Dedifferentiated amniotic fluid mesenchymal stem cell (primary cell): ENCODE measurements around the gene HPDL.

Experiments
- DNase-seq: peaks from one replicate; pipeline ENCODE4 v3.0.0-alpha.2; 2016; ENCODE audit errors: extremely low spot score

Gene HPDL

DNA sequence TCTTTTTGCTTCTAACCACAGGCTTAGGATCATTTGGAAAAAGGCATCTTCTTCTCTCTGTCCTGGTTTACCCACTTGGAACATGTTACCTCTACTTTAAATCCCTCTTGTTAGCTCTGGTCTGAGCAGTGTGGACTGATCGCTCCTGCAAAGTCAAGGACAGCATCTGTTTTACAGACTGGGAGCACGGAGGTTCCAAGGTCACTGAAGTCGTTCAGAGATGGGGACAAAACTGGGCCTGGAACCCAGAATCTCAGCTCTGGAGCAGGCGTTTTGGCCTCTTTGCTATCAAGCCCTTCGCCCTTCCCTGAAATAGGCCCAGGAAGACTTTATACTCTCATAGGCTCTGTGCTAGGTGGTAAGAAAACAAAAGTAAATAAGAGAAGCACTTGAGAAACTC lies 24.8 kb downstream of the HPDL start:
- DNase-seq, result no peak

DNA sequence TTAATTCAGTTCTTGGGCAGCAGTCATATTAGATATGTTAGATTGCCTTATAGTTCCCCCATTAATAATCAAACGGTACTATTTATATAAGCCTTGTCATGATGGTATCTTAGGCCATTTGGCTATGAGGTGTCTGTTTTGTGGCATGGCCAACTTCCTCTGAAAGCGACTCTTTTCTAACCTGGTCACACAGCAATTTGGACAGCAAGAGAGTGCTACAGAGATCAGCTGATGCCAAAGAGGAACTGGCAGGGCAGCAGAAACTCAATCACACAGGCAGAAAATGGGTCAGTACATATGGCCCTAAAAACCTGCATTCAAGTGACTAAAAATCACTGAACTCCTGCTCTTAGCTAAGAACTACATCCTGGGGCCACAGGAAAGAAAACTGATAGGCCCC lies 27.0 kb downstream of the HPDL start:
- no peak for DNase-seq

- DNase-seq, result no peak
Measured at GRCh38 chr1:45354838-45355237, 28.1 kb downstream of the HPDL start.

DNA sequence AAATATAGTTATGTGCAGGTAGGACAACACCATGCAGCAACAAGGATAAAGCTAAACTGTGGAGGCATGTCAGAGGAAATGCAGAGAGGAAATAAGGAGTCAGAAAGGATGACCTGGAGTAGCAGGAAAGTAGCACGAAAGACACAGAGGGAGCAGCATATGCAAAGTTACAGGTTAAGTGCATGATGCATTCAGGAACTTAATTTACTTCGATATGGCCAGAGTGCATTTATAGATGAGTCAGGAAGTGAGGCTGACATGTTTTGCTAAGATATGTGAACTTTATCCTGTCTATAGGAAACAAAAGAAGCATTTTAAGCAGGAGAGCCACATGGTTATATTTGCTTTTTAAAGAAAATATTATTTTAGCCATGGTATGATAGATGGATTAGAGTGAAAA lies 29.0 kb downstream of the HPDL start:
- DNase-seq, result no peak

- no peak for DNase-seq
Measured at GRCh38 chr1:45356186-45356585, 29.5 kb downstream of the HPDL start.

GRCh38 chr1:45359882-45360513 lies 33.3 kb downstream of the HPDL start:
- DNase-seq, result peak; percentile 86

- peak; percentile 53 for DNase-seq
Measured at GRCh38 chr1:45360981-45361380, 34.3 kb downstream of the HPDL start.

DNA sequence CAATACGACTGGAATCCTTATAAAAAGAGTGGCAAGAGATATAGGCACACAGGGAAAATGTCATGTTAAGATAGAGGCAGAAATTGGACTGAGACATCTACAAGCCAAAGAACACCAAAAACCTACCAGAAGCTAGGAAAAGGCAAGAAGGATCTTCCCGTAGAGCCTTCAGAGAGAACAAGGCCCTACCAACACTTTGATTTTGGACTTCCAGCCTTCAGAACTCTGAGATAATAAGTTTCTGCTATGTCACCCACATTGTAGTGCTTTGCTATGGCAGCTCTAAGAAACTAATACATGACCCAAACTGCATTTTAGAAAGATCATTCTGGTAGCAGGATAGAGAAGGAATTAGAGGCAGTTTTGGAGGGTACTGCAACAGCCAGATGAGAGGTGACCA lies 37.6 kb downstream of the HPDL start:
- DNase-seq, result no peak

DNA sequence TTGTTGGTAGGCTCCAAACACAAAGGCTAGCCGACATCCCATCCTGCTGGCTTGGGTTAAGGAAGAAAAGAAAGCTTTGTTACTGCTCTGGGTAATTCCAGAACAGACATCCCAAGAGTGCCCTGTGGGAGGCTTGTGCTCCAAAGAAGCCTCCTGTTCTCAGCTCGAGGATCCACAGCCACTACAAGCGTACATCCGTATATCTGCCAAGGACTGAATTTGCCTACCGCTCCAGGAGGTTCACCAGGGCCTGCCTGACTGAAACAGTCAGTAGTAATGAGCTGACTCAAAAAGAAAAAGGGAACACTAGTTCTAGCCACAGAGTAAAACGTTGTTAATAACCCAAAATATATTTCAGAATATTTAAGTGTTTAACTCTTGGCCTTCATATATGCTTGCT lies 38.4 kb downstream of the HPDL start:
- no peak for DNase-seq

DNA sequence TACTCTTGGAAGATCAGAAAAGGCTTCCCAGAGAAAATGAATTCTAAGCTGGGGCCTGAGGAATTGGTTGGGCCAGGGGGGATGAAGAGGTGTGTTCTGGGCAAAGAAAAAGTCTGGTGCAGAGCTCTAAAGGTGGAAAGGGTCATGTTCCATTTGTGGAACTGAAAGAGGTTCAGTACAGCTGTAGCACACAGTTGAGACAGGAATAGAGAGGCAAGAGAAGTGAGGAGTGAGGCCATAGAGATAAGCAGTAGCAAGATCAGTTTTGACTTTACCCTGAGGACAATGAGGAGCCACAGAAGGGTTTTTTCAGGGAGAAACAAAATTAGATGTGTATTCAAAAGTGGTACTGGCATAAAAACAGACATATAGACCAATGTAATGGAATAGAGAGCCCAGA lies 43.9 kb downstream of the HPDL start:
- no peak for DNase-seq

DNA sequence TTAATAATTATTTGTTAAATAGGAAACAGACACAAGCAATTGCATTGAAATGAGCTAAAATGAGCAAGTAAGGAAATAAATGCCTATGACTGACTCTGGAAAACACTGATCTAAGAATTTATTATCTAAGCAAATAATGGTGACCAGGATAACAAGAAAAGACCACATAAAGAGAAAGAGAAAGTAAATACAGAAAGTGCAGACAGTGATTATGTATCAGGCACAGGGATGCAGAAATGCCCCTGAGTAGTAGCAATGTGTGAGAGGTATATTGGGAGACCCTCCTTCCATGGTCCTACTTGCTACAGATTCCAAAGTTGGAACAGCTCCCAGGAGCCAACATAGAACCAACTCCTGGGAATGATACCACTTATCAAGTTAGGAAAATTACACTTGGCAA lies 46.9 kb downstream of the HPDL start:
- no peak for DNase-seq

DNA sequence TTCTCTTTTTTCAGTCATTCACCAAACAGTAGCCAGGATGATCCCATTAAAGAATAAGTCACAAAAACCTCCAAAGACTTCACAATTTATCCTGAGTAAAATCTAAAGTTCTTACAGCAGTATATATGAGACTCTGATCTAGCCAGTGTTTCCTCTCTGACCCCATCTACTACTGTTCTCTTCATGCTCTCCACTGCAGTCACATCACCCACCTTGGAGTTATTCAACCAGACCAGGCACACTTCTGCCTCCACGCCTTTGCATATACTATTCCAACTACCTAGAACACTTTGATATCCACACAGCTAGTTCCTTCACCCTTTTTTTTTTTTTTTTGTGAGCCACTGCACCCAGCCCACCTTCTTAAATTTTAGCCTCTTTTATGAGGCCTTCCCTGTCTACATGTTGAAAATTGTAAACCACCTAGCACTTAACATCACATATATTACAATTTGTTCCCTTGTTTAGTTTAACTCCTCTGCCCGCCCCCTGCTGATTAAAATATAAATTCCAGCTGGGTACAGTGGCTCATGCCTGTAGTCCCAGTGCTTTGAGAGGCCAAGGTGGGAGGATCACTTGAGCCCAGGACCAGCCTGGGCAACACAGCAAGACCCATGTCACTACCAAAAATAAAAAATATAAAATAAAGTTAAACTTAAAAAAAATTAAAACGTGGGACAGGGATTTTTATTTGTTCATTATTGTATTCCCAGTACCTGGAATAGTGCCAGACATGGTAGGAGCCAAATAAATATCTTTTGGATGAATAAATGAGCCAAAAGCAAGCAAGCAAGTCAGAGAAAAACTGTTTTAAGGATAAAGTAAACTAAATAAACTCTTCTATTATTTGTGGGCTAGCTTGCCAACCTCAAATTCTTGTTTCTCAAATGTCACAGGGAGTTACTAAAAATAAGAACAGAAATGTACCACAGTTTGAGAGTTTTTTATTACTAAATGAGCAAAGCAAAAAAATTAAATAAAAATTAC lies 48.7 kb downstream of the HPDL start:
- peak; percentile 65 for DNase-seq

DNA sequence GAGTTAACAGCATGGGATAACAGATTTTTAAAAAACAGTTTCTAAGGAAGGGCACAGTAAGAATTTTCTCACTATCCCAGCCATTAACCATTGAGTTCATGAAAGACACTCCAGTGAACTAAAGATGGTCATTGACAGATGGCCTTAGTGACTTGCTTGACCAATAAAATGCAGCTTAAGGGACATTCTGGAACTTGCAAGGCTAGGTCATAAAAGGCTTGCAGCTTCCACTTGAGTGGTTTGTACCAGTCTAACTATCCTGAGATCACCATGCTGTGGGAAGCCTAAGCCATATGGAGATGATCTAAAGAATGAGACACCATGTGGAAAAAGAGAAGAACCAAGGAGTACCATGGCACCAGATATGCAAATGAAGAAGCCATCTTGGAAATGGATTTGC lies 51.5 kb downstream of the HPDL start:
- no peak for DNase-seq
